Neural progenitor cell (in vitro differentiated cells): Measurements from ENCODE around the gene BANF1. TPM values are rescaled to one million over a fixed set of nuclear protein-coding genes. Genes with fewer than 3 reads are reported as not detected.

Experiments used
- DNase-seq: peaks from one replicate; pipeline ENCODE4 v3.0.0-alpha.2; 2016; ENCODE audit warnings: low spot score
- H2AFZ ChIP-seq: fragments of 200-600 bp; sonication (generic); replicated peaks from 2 replicates; pipeline ENCODE4 v1.6.1; 2016; ENCODE audit warnings: antibody characterized with exemption
- H3F3A ChIP-seq: fragments of 200-600 bp; sonication (generic); 2 replicates; pipeline ENCODE4 v1.6.1; 2016; ENCODE audit warnings: antibody characterized with exemption, low read depth
- H3K27ac ChIP-seq: fragments of 200-600 bp; sonication (generic); 2 replicates; pipeline ENCODE4 v1.5.1; 2016; ENCODE audit warnings: mild to moderate bottlenecking
- H3K27me3 ChIP-seq: fragments of 200-600 bp; sonication (generic); 2 replicates; pipeline ENCODE4 v1.6.1; 2016; ENCODE audit warnings: mild to moderate bottlenecking, moderate library complexity
- H3K36me3 ChIP-seq: fragments of 200-600 bp; sonication (generic); 2 replicates; pipeline ENCODE4 v1.5.1; 2016
- H3K4me1 ChIP-seq: fragments of 200-600 bp; sonication (generic); 2 replicates; pipeline ENCODE4 v1.6.1; 2016; ENCODE audit warnings: mixed run types
- H3K4me2 ChIP-seq: fragments of 200-600 bp; sonication (generic); 2 replicates; pipeline ENCODE4 v1.6.1; 2016
- H3K4me3 ChIP-seq: fragments of 200-600 bp; sonication (generic); 2 replicates; pipeline ENCODE4 v1.5.1; 2016
- H3K79me2 ChIP-seq: fragments of 200-600 bp; sonication (generic); 2 replicates; pipeline ENCODE4 v1.6.1; 2016; ENCODE audit warnings: low read depth
- H3K9ac ChIP-seq: fragments of 200-600 bp; sonication (generic); 2 replicates; pipeline ENCODE4 v1.6.1; 2016
- H3K9me3 ChIP-seq: fragments of 200-600 bp; sonication (generic); 2 replicates; pipeline ENCODE4 v1.5.1; 2016; ENCODE audit warnings: low read depth
- H4K20me1 ChIP-seq: fragments of 200-600 bp; sonication (generic); 2 replicates; pipeline ENCODE4 v1.6.1; 2016; ENCODE audit warnings: low read depth
- H3K27ac Mint-ChIP-seq: 3 replicates; pipeline ENCODE4 v1.8.0; 2021; ENCODE audit warnings: mixed read lengths
- H3K27me3 Mint-ChIP-seq: 2 replicates; pipeline ENCODE4 v1.8.0; 2022; ENCODE audit warnings: low read depth, mild to moderate bottlenecking, inconsistent platforms, moderate library complexity, mixed read lengths; ENCODE audit not compliant: insufficient read depth
- H3K36me3 Mint-ChIP-seq: 3 replicates; pipeline ENCODE4 v1.8.0; 2021; ENCODE audit warnings: mixed read lengths
- H3K4me1 Mint-ChIP-seq: 3 replicates; pipeline ENCODE4 v1.8.0; 2021; ENCODE audit warnings: mixed read lengths
- H3K4me3 Mint-ChIP-seq: 3 replicates; pipeline ENCODE4 v1.8.0; 2021; ENCODE audit warnings: mild to moderate bottlenecking, moderate library complexity, mixed read lengths
- H3K9me3 Mint-ChIP-seq: 3 replicates; pipeline ENCODE4 v1.8.0; 2020; ENCODE audit warnings: mixed read lengths
- CTCF ChIP-seq: fragments of 200-600 bp; sonication (generic); IDR thresholded peaks from 2 replicates; pipeline ENCODE4 v1.5.1; 2017; ENCODE audit warnings: antibody characterized with exemption, mild to moderate bottlenecking
- EZH2 ChIP-seq: fragments of 200-600 bp; sonication (generic); IDR thresholded peaks from 2 replicates; pipeline ENCODE4 v1.6.1; 2017; ENCODE audit warnings: antibody characterized with exemption, mild to moderate bottlenecking, moderate library complexity
- EZH2phosphoT487 ChIP-seq: fragments of 200-600 bp; sonication (generic); IDR thresholded peaks from 2 replicates; pipeline ENCODE4 v1.6.1; 2017; ENCODE audit warnings: antibody characterized with exemption
- total RNA-seq: library from RNA; depleted of rRNA; stranded (reverse); fragments of >200 nt; gene quantifications from 2 replicates; pipeline ENCODE4 v1.2.3, GENCODE V29; 2015; ENCODE audit warnings: low replicate concordance

BANF1 gene
- total RNA-seq, 1 donor from 2014 or later: 39.8 TPM

- H3K27ac ChIP-seq: no peak overlapping the region
- no peaks in the 10 kb centered on the region for H3F3A ChIP-seq
- H3K27me3 ChIP-seq: no peaks in the 10 kb centered on the region
- Mint-ChIP-seq H3K4me1 (no peaks in the 10 kb centered on the region), H3K36me3 (peaks cover 5% of the 10 kb centered on the region), H3K4me3 (no peak overlapping the region), H3K27ac (no peak overlapping the region), H3K9me3 (no peaks in the 10 kb centered on the region), H3K27me3 (peaks cover 2% of the 10 kb centered on the region)
- no peak overlapping the region for H3K4me2 ChIP-seq
- no peaks in the 10 kb centered on the region for H3K36me3 ChIP-seq
- no peaks in the 10 kb centered on the region for H3K9me3 ChIP-seq
- no peak for DNase-seq
- no peak overlapping the region for H3K4me3 ChIP-seq
- H3K4me1 ChIP-seq: no peaks in the 10 kb centered on the region
- H3K79me2 ChIP-seq: no peaks in the 10 kb centered on the region
- no peak overlapping the region for H3K9ac ChIP-seq
- H2AFZ ChIP-seq: no peak overlapping the region
- TF ChIP-seq EZH2phosphoT487: no peak
- no peak for TF ChIP-seq EZH2
- TF ChIP-seq CTCF: no peak
- H4K20me1 ChIP-seq: no peaks in the 10 kb centered on the region
Measured at GRCh38 chr11:65982824-65983588, 19.3 kb upstream of the BANF1 start.

DNA sequence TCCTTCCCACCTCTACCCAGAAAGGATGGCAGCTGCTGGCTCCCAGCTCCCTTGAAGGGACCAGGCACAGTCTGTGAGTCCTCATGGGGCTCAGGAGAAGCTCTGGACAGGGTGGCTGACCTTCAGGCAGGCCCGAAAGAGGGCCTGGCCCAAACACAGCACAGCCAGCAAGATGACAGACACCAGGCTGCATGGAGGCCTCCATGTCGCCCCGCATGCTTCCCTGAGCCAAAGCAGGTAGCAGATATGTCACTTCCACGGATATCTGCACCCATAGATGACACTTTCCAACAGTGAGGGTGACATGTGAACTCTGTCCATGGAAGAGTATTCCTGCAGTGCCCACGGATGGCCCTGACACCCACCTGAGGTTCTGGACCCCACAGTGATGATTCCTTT, 18.7 kb upstream of the BANF1 start:
- Histone ChIP-seq H3K9ac (no peak overlapping the region), H2AFZ (no peak overlapping the region), H3F3A (no peaks in the 10 kb centered on the region), H3K27ac (no peak overlapping the region), H4K20me1 (no peaks in the 10 kb centered on the region), H3K36me3 (no peaks in the 10 kb centered on the region), H3K9me3 (no peaks in the 10 kb centered on the region), H3K79me2 (no peaks in the 10 kb centered on the region), H3K4me3 (no peak overlapping the region), H3K4me1 (no peaks in the 10 kb centered on the region), H3K4me2 (no peak overlapping the region), H3K27me3 (no peaks in the 10 kb centered on the region)
- Mint-ChIP-seq H3K9me3 (no peaks in the 10 kb centered on the region), H3K36me3 (peaks cover 5% of the 10 kb centered on the region), H3K27me3 (peaks cover 2% of the 10 kb centered on the region), H3K27ac (no peak overlapping the region), H3K4me1 (no peaks in the 10 kb centered on the region), H3K4me3 (no peak overlapping the region)
- TF ChIP-seq CTCF: no peak
- TF ChIP-seq EZH2phosphoT487: no peak
- DNase-seq: no peak

- Histone ChIP-seq H3K27ac (no peak overlapping the region), H4K20me1 (no peaks in the 10 kb centered on the region), H3K4me3 (no peak overlapping the region), H3K79me2 (no peaks in the 10 kb centered on the region), H3K4me1 (no peaks in the 10 kb centered on the region), H3K4me2 (no peak overlapping the region), H3F3A (peaks cover 10% of the 10 kb centered on the region), H3K9ac (no peak overlapping the region), H2AFZ (no peak overlapping the region), H3K36me3 (no peaks in the 10 kb centered on the region), H3K9me3 (no peaks in the 10 kb centered on the region), H3K27me3 (no peaks in the 10 kb centered on the region)
- Mint-ChIP-seq H3K9me3 (no peaks in the 10 kb centered on the region), H3K27ac (no peak overlapping the region), H3K4me3 (no peak overlapping the region), H3K36me3 (peaks cover 2% of the 10 kb centered on the region), H3K4me1 (peaks cover 2% of the 10 kb centered on the region), H3K27me3 (no peaks in the 10 kb centered on the region)
- DNase-seq: no peak
- TF ChIP-seq EZH2phosphoT487: no peak
- TF ChIP-seq EZH2: no peak
- no peak for TF ChIP-seq CTCF
Measured at GRCh38 chr11:65987336-65987735, 15.0 kb upstream of the BANF1 start.
